IPS-NIHi7 (cell line): ENCODE data around the gene RALGPS1.

Source experiments
- DNase-seq: peaks from one replicate; pipeline ENCODE4 v3.0.0; 2012; ENCODE audit warnings: mixed read lengths; ENCODE audit errors: extremely low spot score

RALGPS1 gene

DNA sequence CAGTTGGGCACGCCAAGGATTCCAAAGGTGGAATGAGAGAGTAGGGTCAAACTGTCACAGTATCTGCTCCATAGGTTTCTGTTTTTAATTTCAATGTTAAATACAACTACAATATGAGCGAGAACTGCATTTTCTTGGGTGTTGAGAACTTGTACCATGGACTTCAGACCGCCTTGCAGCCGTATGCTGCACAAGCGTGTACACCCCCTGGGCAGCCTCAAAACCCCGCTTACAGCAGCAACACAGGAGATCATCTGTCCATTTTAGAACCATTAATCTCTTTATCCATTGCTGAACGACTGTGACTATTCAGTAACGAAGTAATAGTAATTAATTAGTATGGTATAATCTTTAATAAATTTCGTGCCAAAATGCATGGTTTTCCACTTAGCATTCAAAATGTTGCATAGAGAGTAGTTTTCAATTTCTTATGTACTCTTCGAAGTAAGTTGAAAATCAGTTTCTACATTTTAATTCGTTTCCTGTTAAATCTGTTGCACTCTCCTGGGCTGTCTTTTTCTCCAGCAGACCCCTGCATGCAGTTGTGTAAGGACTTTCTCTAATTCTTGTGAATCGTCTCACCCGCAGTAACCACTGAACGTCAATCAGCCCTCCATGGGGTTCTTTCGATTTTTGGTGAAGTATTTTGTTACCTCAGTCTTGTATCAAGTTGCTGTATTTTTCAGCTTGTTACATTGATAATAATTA lies 308.0 kb downstream of the RALGPS1 start:
- no peak for DNase-seq

DNA sequence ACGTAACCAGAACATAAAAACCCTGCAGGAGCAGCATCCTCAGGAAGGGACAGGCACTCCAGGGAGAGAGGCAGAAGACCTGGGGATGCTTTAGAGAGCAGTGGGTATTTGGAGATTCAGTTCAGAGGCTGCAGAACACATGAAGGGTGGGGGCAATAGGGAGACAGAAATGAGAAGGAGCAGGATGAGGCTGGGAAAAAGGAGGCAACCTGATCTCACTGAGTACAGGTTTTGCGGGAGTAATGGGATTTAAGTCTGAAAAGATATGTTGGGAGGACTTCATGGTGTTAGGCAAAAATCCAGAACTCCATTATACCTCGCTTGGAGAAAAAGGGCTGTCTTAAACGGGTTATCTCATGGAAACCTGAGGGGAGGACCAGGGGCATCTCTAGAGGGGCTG lies 308.7 kb downstream of the RALGPS1 start:
- no peak for DNase-seq

DNA sequence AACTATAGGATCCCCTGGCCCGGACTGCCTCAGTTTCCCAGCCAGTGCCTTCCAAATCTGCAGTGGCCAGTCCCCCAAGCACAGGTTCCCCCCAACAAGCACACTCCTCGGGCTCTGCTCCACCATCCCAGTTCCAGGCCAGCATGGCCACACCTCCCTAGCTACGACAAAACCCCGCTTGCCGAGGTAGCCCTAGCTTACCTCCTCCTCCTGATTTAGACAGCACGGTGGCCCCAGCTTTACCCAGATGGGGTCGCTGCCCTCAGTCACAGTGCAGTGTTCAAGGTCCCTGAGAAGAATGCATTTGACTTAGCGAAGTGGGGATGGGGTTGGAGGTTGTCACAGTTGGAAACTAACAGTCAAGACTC lies 309.2 kb downstream of the RALGPS1 start:
- peak; percentile 35 for DNase-seq

DNA sequence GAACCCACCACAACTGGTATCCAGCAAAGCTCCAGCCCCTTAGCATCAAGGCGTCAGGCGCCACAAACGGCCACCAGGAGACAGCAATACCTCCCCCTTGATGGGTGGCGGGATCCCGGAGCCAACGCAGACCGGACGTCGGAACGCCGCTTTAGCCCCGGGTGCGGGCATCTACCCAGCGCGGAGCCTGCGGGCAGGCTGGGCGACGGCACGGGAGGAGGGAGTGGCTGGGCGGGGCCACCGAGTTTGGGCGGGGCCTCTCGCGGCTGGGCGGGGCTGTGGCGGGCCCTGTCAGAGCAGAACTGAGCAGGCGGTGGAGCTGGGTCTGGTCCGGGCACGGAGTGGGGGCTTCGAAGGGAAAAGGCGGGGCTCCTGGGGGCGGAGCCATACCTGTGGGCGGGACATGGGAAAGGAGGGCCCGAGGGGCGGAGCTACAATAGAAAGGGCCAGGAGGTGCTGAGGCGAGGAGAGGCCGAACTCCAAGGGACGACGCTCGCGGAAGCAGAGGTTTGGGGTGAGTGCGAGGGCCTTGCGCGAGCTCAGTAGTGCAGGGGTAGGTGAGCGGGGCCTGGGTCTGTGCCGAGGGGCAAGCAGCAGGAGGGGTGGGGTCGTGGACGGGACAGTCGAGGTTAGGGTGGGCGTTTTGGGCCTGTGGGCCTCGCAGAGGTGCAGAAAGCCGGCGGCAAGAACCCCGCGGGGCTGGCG lies 309.7 kb downstream of the RALGPS1 start:
- peak; percentile 100 for DNase-seq

DNA sequence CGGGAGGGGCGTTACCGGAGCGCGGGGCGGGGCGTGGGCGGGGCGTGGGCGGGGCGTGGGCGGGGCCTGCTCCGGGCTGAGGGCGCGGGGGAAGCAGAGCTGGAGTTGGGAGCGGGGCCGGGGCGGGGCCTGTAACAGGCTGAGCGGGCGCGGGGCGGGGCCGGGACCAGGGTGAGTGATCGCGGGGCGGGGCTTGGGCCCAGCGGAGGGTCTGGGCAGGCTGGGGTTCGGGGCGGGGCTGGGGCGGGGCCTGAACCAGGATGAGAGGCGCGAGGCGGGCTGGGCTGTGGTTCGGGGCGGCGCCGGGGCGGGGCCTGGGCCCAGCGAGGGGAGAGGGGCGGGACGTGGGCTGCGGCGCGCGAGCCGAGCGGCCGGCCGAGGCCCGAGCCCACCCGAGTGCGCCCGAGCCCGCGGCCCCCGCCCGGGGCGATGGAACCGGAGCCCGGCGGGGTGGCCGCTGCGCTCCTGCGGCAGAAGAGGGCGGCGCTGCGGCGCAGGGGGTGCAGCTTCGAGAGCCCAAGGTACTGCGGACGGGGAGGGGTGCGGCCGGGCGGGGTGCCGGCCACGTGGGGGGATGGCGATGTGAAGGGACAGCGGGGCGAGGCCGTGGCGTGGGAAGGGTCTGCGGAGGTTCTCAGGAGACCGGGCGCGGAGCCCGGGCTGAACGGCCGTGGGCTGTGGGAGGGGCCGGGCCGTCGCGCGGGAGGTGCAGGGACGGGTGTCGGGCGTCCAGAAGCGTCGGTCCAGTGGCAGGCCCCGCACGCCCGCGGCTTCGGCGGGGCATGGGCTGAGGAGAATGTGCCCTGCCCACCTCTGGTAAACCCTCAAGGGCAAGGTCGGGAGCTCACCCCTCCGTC lies 310.5 kb downstream of the RALGPS1 start:
- peak; percentile 100 for DNase-seq

DNA sequence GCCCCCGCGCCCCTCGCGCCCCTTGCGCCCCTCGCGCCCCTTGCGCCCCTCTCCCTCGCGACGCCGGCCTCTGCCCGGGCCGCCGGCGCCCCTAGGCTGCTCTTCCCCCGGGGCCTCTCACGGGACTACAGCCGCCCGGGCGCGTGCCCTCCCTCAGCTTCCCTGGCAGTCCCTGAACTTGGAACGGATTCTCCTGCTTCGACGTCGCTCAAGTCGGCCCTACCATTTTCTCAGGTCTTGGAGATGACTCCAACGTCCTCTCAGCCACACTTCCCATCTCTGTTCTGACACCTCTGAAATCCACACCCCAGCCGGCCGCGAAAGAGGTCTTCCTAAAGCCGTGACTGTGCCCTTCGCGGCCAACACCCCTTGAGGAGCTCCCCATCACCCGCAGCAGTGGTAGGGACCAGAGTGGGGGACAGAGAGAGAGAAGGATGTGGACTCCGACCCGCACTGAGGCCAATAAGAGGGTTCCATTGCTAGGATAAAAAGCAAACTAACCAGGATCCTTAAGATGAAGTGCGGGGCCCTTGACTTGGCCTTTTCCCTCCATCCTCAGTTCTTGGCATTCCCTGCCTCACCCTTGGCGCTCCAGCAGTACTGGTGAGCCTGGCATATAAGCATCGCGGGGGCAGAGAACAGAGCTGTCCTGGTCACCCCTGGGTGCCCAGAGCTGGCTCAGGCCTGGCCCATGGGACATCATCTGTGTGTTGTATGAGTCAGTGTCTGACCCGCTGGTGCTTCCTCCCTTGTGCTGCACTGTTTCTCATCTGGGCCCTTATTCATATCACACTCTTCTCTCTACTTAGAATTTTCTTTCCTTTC lies 311.4 kb downstream of the RALGPS1 start:
- no peak for DNase-seq

DNA sequence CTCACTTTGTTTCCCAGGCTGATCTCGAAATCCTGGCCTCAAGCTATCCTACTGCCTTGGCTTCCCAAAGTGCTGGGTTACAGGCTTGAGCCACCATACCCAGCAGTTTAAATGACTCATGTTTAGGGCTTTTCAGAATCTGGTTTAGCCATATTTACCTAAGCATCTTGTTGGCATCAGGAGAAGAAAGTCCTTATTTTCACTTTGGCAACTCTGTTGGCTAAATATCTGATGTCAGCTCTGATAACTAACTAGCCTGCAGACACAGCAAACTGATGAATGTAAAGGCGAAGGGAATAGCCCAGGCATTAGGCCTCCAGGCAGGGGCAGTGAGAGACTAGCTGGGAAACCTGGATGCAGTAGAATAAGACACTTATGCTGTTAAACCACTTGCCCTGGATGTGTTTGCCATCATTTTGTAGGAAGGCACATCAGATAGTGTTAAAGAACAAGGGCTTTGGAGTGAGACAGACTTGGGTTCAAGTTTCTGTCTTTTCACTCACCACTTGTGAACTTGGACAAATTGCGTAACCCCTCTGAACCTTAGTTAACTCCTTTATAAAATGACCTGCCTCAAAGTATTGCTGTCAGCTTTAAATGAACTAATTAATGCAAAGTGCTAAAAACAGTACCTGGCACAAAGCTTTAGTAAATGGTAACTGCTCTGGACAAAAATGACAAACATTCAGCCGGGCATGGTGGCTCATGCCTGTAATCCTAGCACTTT lies 315.3 kb downstream of the RALGPS1 start:
- DNase-seq = no peak

DNA sequence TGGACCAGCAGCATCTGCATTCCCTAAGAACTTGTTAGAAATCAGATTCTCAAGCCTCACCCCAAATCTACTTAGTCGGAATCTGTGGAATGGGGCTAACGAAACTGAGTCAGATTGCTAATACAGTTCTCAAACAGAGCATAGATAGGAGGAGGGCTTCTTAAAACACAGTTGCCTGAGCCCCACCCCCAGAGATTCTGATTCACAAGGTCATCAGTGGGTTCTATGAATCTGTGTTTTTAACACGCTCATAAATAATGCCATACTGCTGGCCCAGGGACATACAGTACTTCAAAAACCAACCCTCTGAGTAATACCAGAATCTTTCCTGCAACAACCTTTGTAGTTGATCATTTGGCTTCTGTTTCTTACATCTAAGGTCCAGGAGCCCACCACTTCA lies 317.1 kb downstream of the RALGPS1 start:
- no peak for DNase-seq

DNA sequence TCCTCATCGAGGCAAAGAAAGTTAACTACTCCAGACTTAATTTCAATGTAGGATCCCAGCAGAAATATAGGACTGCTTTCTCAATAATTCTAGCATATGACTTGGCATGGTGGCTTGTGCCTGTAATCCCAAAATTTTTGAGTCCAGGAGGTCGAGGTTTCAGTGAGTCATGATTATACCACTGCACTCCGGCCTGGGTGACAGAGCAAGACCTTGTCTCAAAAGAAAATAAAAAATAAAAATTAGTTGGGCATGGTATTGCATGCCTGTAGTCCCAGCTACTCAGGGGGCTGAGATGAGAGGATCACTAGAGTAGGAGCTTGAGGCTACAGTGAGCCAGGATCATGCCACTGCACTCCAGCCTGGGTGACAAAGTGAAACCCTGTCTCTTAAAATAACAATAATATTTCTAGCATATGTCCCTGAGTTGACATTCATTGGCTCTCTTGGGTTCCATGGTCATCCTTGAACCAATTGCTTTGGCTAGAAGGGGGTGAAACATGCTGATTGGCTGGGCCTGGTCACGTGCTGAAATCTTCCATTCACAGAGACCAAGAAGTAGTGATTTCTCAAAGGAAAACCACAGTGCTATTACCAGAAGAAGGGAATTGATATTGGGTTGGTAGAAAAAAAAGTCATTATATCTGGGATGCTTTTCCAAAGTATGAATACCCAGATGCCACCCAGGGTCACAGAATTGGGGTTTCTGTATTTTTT lies 318.4 kb downstream of the RALGPS1 start:
- no peak for DNase-seq

DNA sequence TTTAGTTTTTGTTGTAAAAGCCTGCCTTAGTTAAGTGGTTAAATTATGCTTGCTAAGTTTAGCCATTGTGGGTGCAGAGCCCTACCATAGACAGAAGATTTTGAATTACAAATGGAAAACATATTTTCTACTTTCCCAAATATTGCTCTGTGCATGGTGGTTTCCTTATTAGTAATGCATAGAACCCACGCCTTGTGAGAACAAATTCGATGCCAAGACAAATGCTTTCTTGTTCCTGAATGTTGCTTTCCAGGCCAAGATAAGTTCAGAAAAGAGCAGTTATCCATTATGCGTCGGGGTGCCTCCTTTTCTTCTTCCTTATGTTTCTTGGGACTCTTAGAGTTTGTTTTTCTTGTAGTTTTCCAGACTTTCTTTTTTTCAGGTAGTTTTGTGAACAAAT lies 319.0 kb downstream of the RALGPS1 start:
- no peak for DNase-seq

DNA sequence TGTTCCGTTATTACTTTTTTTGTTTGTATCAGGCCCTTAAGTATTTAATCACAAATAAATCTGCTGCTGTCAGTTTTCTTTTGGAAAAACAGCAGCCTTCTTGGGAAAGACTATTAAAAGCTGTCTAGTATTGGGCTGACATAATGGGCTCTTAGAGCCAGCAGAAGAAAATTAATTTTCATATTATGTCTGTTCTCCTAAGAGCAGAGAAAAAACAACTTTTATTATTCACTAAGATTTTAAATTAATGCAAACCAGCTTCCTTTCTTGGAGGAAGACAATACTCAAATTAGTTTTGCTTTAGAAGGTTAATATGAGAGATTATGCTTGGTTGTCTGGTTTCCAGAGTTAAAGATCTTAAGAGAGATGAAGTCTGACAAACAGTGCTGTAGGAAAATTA lies 319.4 kb downstream of the RALGPS1 start:
- DNase-seq = no peak

DNA sequence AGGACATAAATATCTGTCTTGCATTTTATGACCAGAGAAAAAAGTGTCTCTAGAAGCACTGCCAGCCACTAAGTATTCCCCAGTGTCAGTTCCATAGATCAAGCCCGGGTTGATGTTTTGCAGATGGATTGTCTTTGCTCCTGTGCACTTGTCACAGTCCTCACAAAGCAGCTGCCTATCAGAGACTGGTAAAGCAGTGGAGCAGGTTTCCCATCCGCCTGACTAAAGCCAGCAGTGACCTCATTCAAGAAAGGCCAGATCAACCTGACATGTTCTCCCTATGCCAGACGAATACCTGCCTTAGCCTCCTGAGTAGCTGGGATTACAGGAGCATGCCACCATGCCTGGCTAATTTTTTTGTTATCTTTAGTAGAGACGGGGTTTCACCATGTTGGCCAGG lies 323.2 kb downstream of the RALGPS1 start:
- no peak for DNase-seq

DNA sequence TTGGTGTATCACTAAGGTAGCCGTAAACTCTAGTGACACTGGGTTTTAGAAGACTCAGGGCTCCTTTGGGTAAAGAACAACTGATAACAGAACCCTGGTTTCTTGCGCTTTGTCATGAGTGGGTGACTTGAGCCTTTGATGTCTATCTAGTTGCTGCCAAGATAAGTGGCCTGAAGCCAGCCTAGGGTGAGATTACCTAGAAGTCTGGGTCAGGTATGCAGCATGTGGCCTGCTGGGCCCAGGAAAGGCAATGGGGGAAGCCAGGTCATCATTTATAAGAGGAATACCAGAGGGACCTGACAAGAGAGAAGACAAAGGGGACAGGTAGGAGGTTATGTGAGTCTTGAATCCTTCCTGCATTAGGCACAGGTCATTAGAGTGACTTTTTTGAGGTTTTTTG lies 326.8 kb downstream of the RALGPS1 start:
- peak; percentile 27 for DNase-seq

DNA sequence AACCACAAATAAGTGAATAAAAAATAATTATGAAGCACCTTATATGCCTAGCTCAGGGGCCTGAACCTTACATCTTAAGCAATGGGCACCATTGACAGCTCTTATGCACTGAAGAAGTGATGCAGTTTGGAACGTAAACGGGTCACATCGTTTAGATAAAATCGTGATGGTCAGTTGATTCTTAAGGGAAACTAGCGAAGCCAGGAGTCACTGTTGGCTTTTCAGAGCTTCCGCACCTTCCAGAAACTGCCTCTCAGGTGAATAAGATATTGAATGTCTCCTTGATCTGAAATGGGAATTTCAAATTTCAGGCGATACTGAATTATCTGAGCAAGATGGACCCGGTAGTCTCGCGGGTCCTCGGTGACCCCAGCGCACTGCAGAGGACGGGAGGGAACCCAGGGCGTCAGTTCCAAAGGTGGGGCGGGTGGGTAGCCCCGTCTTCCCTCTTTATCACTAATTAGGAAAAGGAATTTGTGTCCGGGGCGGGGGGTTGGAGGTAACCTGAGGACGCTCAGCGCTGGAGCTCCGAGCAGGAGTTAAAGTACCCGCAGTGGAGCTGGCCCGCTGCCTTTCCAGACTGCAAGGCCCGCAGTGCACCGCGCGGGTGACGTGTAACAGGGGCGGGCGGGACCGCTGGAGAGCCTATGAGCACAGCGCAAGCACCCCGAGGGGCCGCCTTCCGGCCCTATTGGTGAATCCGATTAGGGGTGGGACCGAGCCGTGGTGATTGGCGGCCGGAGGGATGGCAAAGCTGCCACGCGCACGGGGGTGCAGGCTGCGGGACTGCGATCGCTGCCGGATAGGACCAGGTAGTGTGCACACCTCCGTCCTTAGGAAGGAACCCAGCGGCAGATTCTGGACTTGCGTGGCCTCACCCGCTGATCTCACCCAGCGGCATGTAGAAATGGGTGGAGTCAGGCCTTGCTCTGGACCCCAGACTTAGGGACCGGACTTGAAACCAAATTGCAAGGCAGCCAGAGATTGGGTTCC lies 330.3 kb downstream of the RALGPS1 start:
- DNase-seq = peak; percentile 99

DNA sequence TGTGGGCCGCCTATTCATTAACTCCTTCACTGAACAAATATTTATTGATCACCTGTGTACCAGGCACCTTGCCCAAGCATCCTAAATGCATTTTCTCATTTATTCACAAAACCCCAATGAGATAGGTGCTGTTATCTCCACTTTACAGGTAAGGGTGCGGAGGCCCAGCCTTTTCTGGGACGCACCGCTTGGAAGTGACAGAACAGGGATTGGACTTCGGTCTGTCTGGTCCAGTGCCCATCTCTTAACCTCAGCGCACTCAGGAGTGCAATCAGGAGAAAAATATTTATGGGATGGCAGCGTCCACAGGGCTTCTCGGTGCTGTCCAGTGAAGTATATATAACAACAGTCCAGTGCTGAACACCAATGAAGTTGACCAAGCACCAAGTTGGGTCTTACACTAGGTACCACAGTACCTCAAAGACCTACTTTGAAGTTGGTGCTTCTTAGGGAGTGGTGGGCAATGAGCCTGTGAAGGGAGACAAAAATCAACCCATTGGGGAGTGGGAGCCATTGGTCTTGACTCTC lies 331.1 kb downstream of the RALGPS1 start:
- no peak for DNase-seq

DNA sequence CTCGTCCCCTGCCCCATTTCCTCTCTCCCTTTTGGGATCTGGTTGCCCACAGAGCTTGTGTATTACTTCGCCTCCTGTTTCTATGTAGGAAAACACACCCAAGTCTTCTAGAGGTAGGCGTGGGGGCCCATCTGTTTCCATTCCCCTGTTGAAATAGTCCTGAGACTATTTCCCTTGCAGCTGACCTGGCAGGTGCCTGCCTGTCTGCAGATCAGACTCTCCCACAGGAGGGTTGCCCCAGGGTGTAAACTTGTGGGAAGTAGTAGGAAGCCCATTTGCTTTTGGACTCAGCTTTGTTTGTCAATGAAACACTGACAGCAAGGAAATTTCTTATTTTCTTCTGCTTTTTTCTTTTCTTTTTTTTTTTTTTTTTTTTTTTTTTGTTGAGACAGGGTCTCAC lies 333.7 kb downstream of the RALGPS1 start:
- DNase-seq = no peak

DNA sequence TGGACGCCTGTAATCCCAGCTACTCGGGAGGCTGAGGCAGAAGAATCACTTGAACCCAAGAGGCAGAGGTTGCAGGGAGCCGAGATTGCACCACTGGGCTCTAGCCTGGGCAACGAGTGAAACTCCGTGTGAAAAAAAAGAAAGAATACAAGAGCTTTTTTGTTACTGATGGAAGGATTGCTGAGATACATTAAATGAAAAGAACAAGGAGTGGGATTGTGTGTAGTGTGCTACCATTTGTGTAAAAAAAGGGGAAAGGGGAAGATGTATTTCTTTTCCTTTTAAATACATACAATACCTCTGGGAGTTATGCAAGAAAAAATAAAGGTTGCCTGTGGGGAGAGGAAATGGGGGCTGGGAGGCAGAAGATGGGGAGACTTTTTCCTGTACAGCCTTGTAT lies 335.3 kb downstream of the RALGPS1 start:
- DNase-seq = no peak

DNA sequence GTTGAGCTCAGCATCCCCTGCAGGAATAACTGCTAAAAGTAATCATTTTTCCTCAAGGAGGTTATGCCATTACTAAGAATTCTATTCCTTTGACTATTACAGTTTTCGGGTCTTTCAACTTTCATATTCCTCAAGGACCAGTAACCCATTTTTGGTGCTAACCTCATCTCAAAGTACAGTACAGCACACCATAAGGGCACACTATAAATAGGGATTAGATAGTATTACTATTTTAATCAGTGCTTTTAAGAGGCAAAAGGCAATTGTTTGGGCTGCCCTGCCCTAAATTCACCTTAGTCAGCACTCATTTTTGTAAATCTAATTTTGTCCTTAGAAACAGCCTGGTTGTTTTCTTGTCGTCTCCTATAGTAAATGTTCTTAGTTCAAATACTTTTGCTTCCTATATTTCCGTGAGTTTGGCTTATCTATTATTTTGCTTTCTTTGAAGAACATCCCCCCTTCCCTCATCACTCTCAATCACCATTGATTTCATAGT lies 336.4 kb downstream of the RALGPS1 start:
- no peak for DNase-seq
